Endothelial cell of umbilical vein (primary cell): ENCODE results near the gene ARRDC2. TPM values are rescaled to one million over a fixed set of nuclear protein-coding genes. Genes with fewer than 3 reads are reported as not detected.

Source experiments
- BruUV-seq: library from RNA; stranded (reverse); fragments of 400-500 nt; replicated peaks from 2 replicates; lab custom pipeline; 2021; lab: Mats Ljungman, UMichigan
- CTCF ChIA-PET: fragments of 300-600, 350-600 bp; sonication (Branson Sonifier 250); formaldehyde crosslinking; loops from one replicate; lab custom pipeline; 2021; ENCODE audit warnings: antibody characterized with exemption, inconsistent platforms; lab: Charles Lee
- POLR2A ChIA-PET: fragments of 300-600, 350-600 bp; sonication (Branson Sonifier 250); formaldehyde crosslinking; loops from one replicate; lab custom pipeline; 2021; ENCODE audit warnings: antibody characterized with exemption, inconsistent platforms; lab: Charles Lee
- DNase-seq: peaks from one replicate; pipeline ENCODE4 v3.0.0-alpha.2; 2011; ENCODE audit warnings: low read depth, low spot score
- FAIRE-seq: peaks from 2 replicates; lab custom pipeline; 2011; peaks lifted over from hg19 to GRCh38; lab: Jason Lieb, UNC
- H2AFZ ChIP-seq: 2 replicates; pipeline ENCODE4 v1.6.0; 2012; ENCODE audit warnings: low read depth, low read length, control low read depth, inconsistent platforms
- H3K27ac ChIP-seq: 2 replicates; pipeline ENCODE4 v1.5.1; 2011; ENCODE audit warnings: low read depth, mild to moderate bottlenecking, control low read depth, low read length, moderate library complexity; ENCODE audit not compliant: insufficient read depth
- H3K27me3 ChIP-seq, 2 experiments: 2 replicates each; pipeline versions ENCODE4 v1.6.0 to v1.6.1; 2011; ENCODE audit warnings: low read length in 2 of 2, mixed read lengths in 1 of 2; ENCODE audit not compliant: control insufficient read depth in 2 of 2, insufficient read depth in 2 of 2
- H3K36me3 ChIP-seq, 2 experiments: 2 replicates in 1 of 2; 3 replicates in 1 of 2; pipeline ENCODE4 v1.5.1; 2011; ENCODE audit warnings: low read length in 2 of 2, mild to moderate bottlenecking in 1 of 2, moderate library complexity in 1 of 2; ENCODE audit not compliant: control insufficient read depth in 2 of 2, insufficient read depth in 2 of 2; ENCODE audit errors: extremely low read depth in 1 of 2
- H3K4me1 ChIP-seq: 3 replicates; pipeline ENCODE4 v1.5.1; 2011; ENCODE audit warnings: mild to moderate bottlenecking, low read length; ENCODE audit not compliant: control insufficient read depth, insufficient read depth; ENCODE audit errors: extremely low read depth
- H3K4me2 ChIP-seq: 2 replicates; pipeline ENCODE4 v1.6.1; 2011; ENCODE audit warnings: low read length, control low read depth, mixed read lengths; ENCODE audit not compliant: insufficient read depth
- H3K4me3 ChIP-seq, 3 experiments: fragments of 200-600 bp in 1 of 3; sonication (generic), shearing (Covaris generic) in 1 of 3; replicated peaks in 1 of 3; 2 replicates each; pipeline ENCODE4 v1.5.1; 2011 to 2016; ENCODE audit warnings: control low read depth in 3 of 3, low read length in 3 of 3, mild to moderate bottlenecking in 2 of 3, inconsistent platforms in 1 of 3, low read depth in 1 of 3, moderate library complexity in 1 of 3; ENCODE audit not compliant: insufficient read depth in 1 of 3
- H3K79me2 ChIP-seq: 2 replicates; pipeline ENCODE4 v1.6.0; 2012; ENCODE audit warnings: low read length, inconsistent platforms; ENCODE audit not compliant: control insufficient read depth, insufficient read depth
- H3K9ac ChIP-seq: replicated peaks from 2 replicates; pipeline ENCODE3; 2011; ENCODE audit warnings: low read length, control low read depth; ENCODE audit not compliant: insufficient read depth; ENCODE audit errors: extremely low read depth
- H3K9me1 ChIP-seq: replicated peaks from 3 replicates; pipeline ENCODE4 v1.6.0; 2011; ENCODE audit warnings: mild to moderate bottlenecking, low read length; ENCODE audit not compliant: control insufficient read depth, insufficient read depth; ENCODE audit errors: extremely low read depth
- H3K9me3 ChIP-seq: replicated peaks from 2 replicates; pipeline ENCODE4 v1.5.1; 2012; ENCODE audit warnings: low read length, inconsistent platforms; ENCODE audit not compliant: control insufficient read depth, insufficient read depth
- H4K20me1 ChIP-seq: replicated peaks from 2 replicates; pipeline ENCODE3; 2011; ENCODE audit warnings: mild to moderate bottlenecking, low read length; ENCODE audit not compliant: control insufficient read depth, insufficient read depth; ENCODE audit errors: extremely low read depth
- EZH2 ChIP-seq: IDR thresholded peaks from 2 replicates; pipeline ENCODE4 v1.6.1; 2012; ENCODE audit warnings: borderline replicate concordance, low read depth, mild to moderate bottlenecking, moderate library complexity, low read length, inconsistent platforms; ENCODE audit not compliant: severe bottlenecking
- FOS ChIP-seq: IDR thresholded peaks from 2 replicates; pipeline ENCODE4 v1.6.1; 2011; ENCODE audit warnings: mild to moderate bottlenecking, low read length, moderate library complexity, borderline replicate concordance; ENCODE audit not compliant: insufficient read depth
- GATA2 ChIP-seq: IDR thresholded peaks from 2 replicates; pipeline ENCODE4 v1.7.0; 2011; ENCODE audit warnings: low read depth, mild to moderate bottlenecking, moderate library complexity, mixed read lengths, low read length; ENCODE audit not compliant: insufficient read length, insufficient read depth
- JUN ChIP-seq: IDR thresholded peaks from 2 replicates; pipeline ENCODE4 v1.6.1; 2011; ENCODE audit warnings: borderline replicate concordance, low read depth; ENCODE audit not compliant: insufficient read length, insufficient read depth
- MAX ChIP-seq: IDR thresholded peaks from 2 replicates; pipeline ENCODE4 v1.6.1; 2011; ENCODE audit not compliant: insufficient read depth, insufficient read length
- MYC ChIP-seq: IDR thresholded peaks from one replicate; pipeline ENCODE4 v1.6.1; 2011; ENCODE audit warnings: mild to moderate bottlenecking, low read depth, low read length
- POLR2A ChIP-seq: IDR thresholded peaks from 2 replicates; pipeline ENCODE4 v1.6.1; 2012; ENCODE audit warnings: low read depth, mild to moderate bottlenecking, control low read depth, low read length
- POLR2AphosphoS5 ChIP-seq: IDR thresholded peaks from 2 replicates; pipeline ENCODE4 v1.6.1; 2012; ENCODE audit warnings: low read depth, mild to moderate bottlenecking, control low read depth, low read length, moderate library complexity; ENCODE audit not compliant: insufficient read depth
- dilution Hi-C: fragments of 300-500 bp; cut with MboI; formaldehyde crosslinking; loops from one replicate; pipeline ENCODE4 v1.15.0; 2019; ENCODE audit warnings: low sequenced_read_pairs; ENCODE audit not compliant: extremely low pct_ligation_motif_present
- intact Hi-C: fragments of 100-400 bp; cut with micrococcal nuclease; formaldehyde crosslinking; loops from one replicate; pipeline ENCODE4 v1.10.0; 2022
- polyA plus RNA-seq, 4 experiments: library from polyadenylated mRNA; depleted of rRNA in 3 of 4; stranded (reverse) in 3 of 4; unstranded in 1 of 4; fragments of >200 nt; gene quantifications; 2 replicates each; pipeline versions ENCODE4 v1.2.1 to v1.2.3, GENCODE V29; 2011 to 2012; ENCODE audit warnings: missing spikeins in 1 of 4
- total RNA-seq: library from RNA; stranded (reverse); gene quantifications from 2 replicates; pipeline ENCODE4 v1.2.3, GENCODE V29; 2021
- TF ChIP-seq, protein P1 (sequence below), 2 donors: IDR thresholded peaks; 1 replicate in 1 of 2; 2 replicates in 1 of 2; pipeline ENCODE4 v1.5.1; 2011; ENCODE audit warnings: low read length in 2 of 2, mild to moderate bottlenecking in 2 of 2, moderate library complexity in 2 of 2, control low read depth in 1 of 2, inconsistent platforms in 1 of 2, low read depth in 1 of 2; ENCODE audit not compliant: insufficient read depth in 1 of 2; ENCODE audit errors: extremely low read depth in 1 of 2

The ARRDC2 gene
- total and polyA plus RNA-seq, 2 donors (not counting 3 experiments of a cell fraction or from before 2014, with no cell fraction given), result 10.2 to 17.4 TPM

GRCh38 chr19:18049385-18049784 is 41.4 kb downstream of the ARRDC2 start:
- Histone ChIP-seq H3K4me1 (peaks cover 5% of the 10 kb centered on the region), H2AFZ (peak overlapping the region; percentile 2), H3K4me2 (no peak overlapping the region), H4K20me1 (no peaks in the 10 kb centered on the region), H3K79me2 (no peaks in the 10 kb centered on the region), H3K27ac (no peak overlapping the region), H3K4me3 (no peak overlapping the region), H3K9me1 (no peaks in the 10 kb centered on the region), H3K36me3 (no peaks in the 10 kb centered on the region), H3K9me3 (no peaks in the 10 kb centered on the region), H3K9ac (no peak overlapping the region), H3K27me3 (peaks cover 2 to 5% of the 10 kb centered on the region in 2 experiments)
- dilution Hi-C loops (no loop called here), intact Hi-C loops (no loop called here)
- ChIA-PET CTCF (no interaction called here), POLR2A (no interaction called here)
- no peak for TF ChIP-seq MAX
- TF ChIP-seq, protein P1, sequence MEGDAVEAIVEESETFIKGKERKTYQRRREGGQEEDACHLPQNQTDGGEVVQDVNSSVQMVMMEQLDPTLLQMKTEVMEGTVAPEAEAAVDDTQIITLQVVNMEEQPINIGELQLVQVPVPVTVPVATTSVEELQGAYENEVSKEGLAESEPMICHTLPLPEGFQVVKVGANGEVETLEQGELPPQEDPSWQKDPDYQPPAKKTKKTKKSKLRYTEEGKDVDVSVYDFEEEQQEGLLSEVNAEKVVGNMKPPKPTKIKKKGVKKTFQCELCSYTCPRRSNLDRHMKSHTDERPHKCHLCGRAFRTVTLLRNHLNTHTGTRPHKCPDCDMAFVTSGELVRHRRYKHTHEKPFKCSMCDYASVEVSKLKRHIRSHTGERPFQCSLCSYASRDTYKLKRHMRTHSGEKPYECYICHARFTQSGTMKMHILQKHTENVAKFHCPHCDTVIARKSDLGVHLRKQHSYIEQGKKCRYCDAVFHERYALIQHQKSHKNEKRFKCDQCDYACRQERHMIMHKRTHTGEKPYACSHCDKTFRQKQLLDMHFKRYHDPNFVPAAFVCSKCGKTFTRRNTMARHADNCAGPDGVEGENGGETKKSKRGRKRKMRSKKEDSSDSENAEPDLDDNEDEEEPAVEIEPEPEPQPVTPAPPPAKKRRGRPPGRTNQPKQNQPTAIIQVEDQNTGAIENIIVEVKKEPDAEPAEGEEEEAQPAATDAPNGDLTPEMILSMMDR (IDR thresholded peaks at IDR 0.05; ENCODE audit: extremely low read depth in 1 of 2, insufficient read depth in 1 of 2, low read depth in 1 of 2, low read length in 2 of 2), result no peak
- TF ChIP-seq MYC, result no peak
- no peak for TF ChIP-seq POLR2A
- no peak for TF ChIP-seq FOS
- TF ChIP-seq GATA2, result no peak
- TF ChIP-seq POLR2AphosphoS5, result no peak
- no peak for TF ChIP-seq EZH2
- no peak for TF ChIP-seq JUN
- BruUV-seq, result no TSS peak
- peak; percentile 29 for DNase-seq
- no peak for FAIRE-seq
